ENCODE measurements around the gene HDHD2.

DNA sequence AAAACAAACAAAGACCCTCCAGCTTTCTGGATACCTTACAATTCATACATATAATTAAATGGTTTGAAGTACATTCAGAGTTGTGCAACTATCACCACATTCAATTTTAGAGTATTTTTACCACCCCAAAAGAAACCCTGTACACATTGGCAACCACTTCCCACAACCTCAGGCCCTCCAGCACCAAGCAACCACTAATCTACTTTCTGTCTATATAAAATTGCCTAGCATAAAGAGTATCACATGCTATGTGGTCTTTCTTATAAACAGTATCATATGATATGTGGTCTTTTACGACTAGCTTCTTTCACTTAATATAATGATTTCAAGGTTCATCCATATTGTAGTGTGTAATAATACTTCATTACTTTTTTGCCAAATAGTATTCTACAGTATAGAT, 18.6 kb upstream of the HDHD2 start:
- TF ChIP-seq CTCF (IDR thresholded peaks at IDR 0.05), result no peak
- no peak for TF ChIP-seq POLR2A (IDR thresholded peaks at IDR 0.05)

Data from lower leg skin (tissue), 3 donors.